Mammary epithelial cell (primary cell): ENCODE results near the gene ZNF30.
"Not testable (repeated sequence)": the region's sequence is repeated elsewhere in the genome, so short reads cannot be mapped to it uniquely, and the experiment has no call there.

ENCODE experiments used
- EZH2 ChIP-seq: IDR thresholded peaks from 2 replicates; pipeline ENCODE4 v1.6.1; 2012; ENCODE audit warnings: low read length, inconsistent platforms, borderline replicate concordance
- TF ChIP-seq, protein P1 (sequence below), 2 donors: IDR thresholded peaks in 1 of 2; conservative IDR thresholded peaks in 1 of 2; 2 replicates each; pipeline ENCODE4 v1.5.1; 2011 to 2012; ENCODE audit warnings: inconsistent platforms in 2 of 2, low read length in 2 of 2, mild to moderate bottlenecking in 2 of 2, control low read depth in 1 of 2, low read depth in 1 of 2; ENCODE audit not compliant: insufficient read depth in 1 of 2; ENCODE audit errors: extremely low read depth in 1 of 2

DNA sequence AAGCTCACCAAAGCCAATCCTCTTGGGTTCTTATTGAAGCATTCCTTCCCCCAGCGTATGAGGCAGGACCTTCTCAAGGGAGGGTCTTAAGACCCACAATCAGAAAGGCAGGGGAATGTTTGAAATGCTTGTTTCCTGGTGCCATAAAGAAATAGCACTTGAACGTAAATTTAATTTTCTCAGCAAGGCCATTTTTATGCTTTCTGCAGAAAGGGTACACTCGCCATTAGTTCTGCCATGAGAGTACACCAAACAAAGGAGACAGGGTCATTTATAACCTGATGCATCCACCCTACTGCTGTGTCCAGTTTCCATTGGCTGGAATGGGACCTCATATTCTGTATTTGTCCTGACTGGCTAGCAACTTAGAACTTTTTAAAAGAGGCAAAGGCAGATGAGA lies 9.6 kb upstream of the ZNF30 start:
- TF ChIP-seq, protein P1, sequence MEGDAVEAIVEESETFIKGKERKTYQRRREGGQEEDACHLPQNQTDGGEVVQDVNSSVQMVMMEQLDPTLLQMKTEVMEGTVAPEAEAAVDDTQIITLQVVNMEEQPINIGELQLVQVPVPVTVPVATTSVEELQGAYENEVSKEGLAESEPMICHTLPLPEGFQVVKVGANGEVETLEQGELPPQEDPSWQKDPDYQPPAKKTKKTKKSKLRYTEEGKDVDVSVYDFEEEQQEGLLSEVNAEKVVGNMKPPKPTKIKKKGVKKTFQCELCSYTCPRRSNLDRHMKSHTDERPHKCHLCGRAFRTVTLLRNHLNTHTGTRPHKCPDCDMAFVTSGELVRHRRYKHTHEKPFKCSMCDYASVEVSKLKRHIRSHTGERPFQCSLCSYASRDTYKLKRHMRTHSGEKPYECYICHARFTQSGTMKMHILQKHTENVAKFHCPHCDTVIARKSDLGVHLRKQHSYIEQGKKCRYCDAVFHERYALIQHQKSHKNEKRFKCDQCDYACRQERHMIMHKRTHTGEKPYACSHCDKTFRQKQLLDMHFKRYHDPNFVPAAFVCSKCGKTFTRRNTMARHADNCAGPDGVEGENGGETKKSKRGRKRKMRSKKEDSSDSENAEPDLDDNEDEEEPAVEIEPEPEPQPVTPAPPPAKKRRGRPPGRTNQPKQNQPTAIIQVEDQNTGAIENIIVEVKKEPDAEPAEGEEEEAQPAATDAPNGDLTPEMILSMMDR (conservative IDR thresholded peaks at IDR 0.05 in 1 of 2, IDR thresholded peaks at IDR 0.05 in 1 of 2; ENCODE audit: extremely low read depth in 1 of 2, insufficient read depth in 1 of 2, low read depth in 1 of 2, low read length in 2 of 2): not testable (repeated sequence)
- not testable (repeated sequence) for TF ChIP-seq EZH2
